Gastroesophageal sphincter (tissue), 3 donors: ENCODE data around the gene KATNAL2.
"Not testable (repeated sequence)": the region's sequence is repeated elsewhere in the genome, so short reads cannot be mapped to it uniquely, and the experiment has no call there.

Experiments
- EP300 ChIP-seq: sonication (generic); formaldehyde crosslinking; IDR thresholded peaks from one replicate; pipeline ENCODE4 v1.6.1; 2017; ENCODE audit warnings: antibody characterized with exemption, mild to moderate bottlenecking
- POLR2A ChIP-seq, 2 donors: fragments of 450-650 bp; IDR thresholded peaks; one replicate each; pipeline ENCODE4 v1.6.1; 2017; ENCODE audit warnings: antibody characterized with exemption in 2 of 2, mild to moderate bottlenecking in 2 of 2, moderate library complexity in 1 of 2
- POLR2AphosphoS5 ChIP-seq: sonication (generic); formaldehyde crosslinking; IDR thresholded peaks from one replicate; pipeline ENCODE4 v1.6.1; 2017; ENCODE audit warnings: antibody characterized with exemption
- TF ChIP-seq, protein P1 (sequence below), 4 experiments: fragments of 200-600 bp in 2 of 4; fragments of 450-650 bp in 2 of 4; sonication (generic) in 1 of 4; IDR thresholded peaks; one replicate each; pipeline ENCODE4 v1.5.1; 2017 to 2019; ENCODE audit warnings: antibody characterized with exemption in 4 of 4, mild to moderate bottlenecking in 2 of 4, moderate library complexity in 2 of 4

DNA sequence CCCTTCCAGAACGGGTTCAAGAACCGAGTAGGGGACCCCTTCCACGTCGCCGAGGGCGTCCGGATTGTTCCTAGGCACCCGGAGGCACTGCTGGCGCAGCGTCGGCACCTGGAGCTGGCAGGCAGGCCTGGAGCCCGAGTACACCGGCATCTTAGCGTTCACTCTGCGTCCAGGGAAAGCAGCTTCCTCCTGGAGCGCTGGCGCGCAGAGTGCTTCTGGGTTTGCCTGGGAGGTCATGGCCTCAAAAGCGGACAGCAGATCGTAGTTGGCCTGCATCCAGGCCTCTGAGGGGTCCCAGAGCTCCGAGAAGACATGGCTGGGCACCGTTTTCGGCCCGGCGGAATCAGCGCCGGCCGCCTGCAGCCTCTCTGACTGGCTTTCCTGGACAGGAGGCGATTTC, 105.4 kb downstream of the KATNAL2 start:
- TF ChIP-seq, protein P1, sequence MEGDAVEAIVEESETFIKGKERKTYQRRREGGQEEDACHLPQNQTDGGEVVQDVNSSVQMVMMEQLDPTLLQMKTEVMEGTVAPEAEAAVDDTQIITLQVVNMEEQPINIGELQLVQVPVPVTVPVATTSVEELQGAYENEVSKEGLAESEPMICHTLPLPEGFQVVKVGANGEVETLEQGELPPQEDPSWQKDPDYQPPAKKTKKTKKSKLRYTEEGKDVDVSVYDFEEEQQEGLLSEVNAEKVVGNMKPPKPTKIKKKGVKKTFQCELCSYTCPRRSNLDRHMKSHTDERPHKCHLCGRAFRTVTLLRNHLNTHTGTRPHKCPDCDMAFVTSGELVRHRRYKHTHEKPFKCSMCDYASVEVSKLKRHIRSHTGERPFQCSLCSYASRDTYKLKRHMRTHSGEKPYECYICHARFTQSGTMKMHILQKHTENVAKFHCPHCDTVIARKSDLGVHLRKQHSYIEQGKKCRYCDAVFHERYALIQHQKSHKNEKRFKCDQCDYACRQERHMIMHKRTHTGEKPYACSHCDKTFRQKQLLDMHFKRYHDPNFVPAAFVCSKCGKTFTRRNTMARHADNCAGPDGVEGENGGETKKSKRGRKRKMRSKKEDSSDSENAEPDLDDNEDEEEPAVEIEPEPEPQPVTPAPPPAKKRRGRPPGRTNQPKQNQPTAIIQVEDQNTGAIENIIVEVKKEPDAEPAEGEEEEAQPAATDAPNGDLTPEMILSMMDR (IDR thresholded peaks at IDR 0.05): not testable (repeated sequence)
- TF ChIP-seq POLR2A (IDR thresholded peaks at IDR 0.05); POLR2AphosphoS5; EP300: not testable (repeated sequence)
